Fibroblast of skin of back (primary cell): ENCODE results near the gene PSMA5. TPM values are rescaled to one million over a fixed set of nuclear protein-coding genes. Genes with fewer than 3 reads are reported as not detected.
"Not testable (repeated sequence)": the region's sequence is repeated elsewhere in the genome, so short reads cannot be mapped to it uniquely, and the experiment has no call there.

Source experiments
- DNase-seq: peaks from one replicate; pipeline ENCODE4 v3.0.0-alpha.2; 2013
- polyA plus RNA-seq, 2 experiments: library from polyadenylated mRNA; unstranded; fragments of 120-200 nt; gene quantifications; one replicate each; pipeline ENCODE4 v1.2.1, GENCODE V29; 2013; ENCODE audit not compliant: insufficient read length in 2 of 2

The PSMA5 gene
- 107 TPM for polyA plus RNA-seq (2013, experiment 1 of 2; ENCODE audit: insufficient read length)
- polyA plus RNA-seq (2013, experiment 2 of 2; ENCODE audit: insufficient read length): 87.8 TPM

GRCh38 chr1:109426281-109427170 lies at the start of gene PSMA5:
TSS of gene PSMA5 (minus strand) at chr1:109426448. CDS start at chr1:109426330, 118 bp downstream.
- peak; percentile 100 for DNase-seq

- no peak for DNase-seq
Measured at GRCh38 chr1:109475261-109475660, 49.0 kb upstream of the PSMA5 start.

GRCh38 chr1:109474697-109475096 lies 48.4 kb upstream of the PSMA5 start:
- DNase-seq: no peak

GRCh38 chr1:109473284-109474057 lies 47.2 kb upstream of the PSMA5 start:
- DNase-seq: not testable (repeated sequence)

GRCh38 chr1:109472779-109473178 lies 46.5 kb upstream of the PSMA5 start:
- DNase-seq: no peak

GRCh38 chr1:109470245-109470644 lies 44.0 kb upstream of the PSMA5 start:
- DNase-seq: no peak

- DNase-seq: no peak
Measured at GRCh38 chr1:109468903-109469302, 42.7 kb upstream of the PSMA5 start.

GRCh38 chr1:109468061-109468460 lies 41.8 kb upstream of the PSMA5 start:
- DNase-seq: no peak

- DNase-seq: no peak
Measured at GRCh38 chr1:109467301-109467777, 41.1 kb upstream of the PSMA5 start.

GRCh38 chr1:109466452-109467300 lies 40.4 kb upstream of the PSMA5 start, which contains the start of gene SYPL2:
TSS of gene SYPL2 (plus strand) at chr1:109466546. CDS start at chr1:109466844, 298 bp downstream.
- peak; percentile 17 for DNase-seq

- DNase-seq: no peak
Measured at GRCh38 chr1:109466125-109466451, 39.8 kb upstream of the PSMA5 start.

- DNase-seq: no peak
Measured at GRCh38 chr1:109457819-109458218, 31.6 kb upstream of the PSMA5 start.

- no peak for DNase-seq
Measured at GRCh38 chr1:109454497-109455133, 28.4 kb upstream of the PSMA5 start.

- no peak for DNase-seq
Measured at GRCh38 chr1:109447524-109447923, 21.3 kb upstream of the PSMA5 start.

GRCh38 chr1:109445949-109446695 lies 19.9 kb upstream of the PSMA5 start:
- DNase-seq: not testable (repeated sequence)

- DNase-seq: no peak
Measured at GRCh38 chr1:109444346-109444745, 18.1 kb upstream of the PSMA5 start.

GRCh38 chr1:109443476-109443875 lies 17.2 kb upstream of the PSMA5 start:
- DNase-seq: no peak

GRCh38 chr1:109441069-109441468 lies 14.8 kb upstream of the PSMA5 start:
- DNase-seq: no peak

- peak; percentile 93 for DNase-seq
Measured at GRCh38 chr1:109438798-109439297, 12.6 kb upstream of the PSMA5 start.

- DNase-seq: no peak
Measured at GRCh38 chr1:109434484-109434883, 8.2 kb upstream of the PSMA5 start.

- no peak for DNase-seq
Measured at GRCh38 chr1:109433322-109433721, 7.1 kb upstream of the PSMA5 start.
